ENCODE measurements around the gene CHID1.

DNA sequence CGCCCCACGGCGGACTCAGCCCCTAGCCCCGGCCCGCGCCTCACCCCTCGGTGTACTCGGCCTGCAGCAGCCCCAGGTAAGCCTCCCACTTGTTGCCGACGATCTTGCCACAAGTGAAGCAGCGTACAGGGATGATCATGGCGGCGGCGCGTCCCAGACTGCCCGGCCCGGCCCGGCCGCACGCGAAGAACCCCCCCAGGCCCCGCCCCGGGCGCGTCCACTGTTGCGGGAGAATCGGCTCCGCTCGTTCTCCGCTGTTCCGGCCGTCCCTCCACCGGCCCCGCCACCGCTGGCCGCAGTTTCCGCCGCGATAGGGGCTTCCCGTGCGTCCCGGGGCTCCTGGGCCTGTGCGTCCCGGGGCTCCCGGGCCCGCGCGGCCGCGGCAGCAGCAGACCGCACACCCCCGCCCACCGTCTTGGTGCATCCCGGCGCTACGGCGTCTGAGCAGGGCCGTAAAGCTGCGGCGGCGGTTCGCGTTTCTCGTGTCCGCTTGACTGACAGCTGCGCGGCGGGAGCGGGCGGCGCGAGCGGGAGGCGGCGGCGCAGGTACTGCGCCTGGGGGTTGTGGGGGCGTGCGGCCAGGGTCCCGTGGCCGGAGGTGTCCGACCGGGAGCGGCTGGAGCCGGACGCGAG is 68.1 kb downstream of the CHID1 start, which contains the start of the genes POLR2L and TSPAN4:
- no peak for TF ChIP-seq EZH2 (IDR thresholded peaks at IDR 0.05; ENCODE audit: borderline replicate concordance, insufficient read depth, low read length, poor library complexity, severe bottlenecking)
- TF ChIP-seq, protein P1, sequence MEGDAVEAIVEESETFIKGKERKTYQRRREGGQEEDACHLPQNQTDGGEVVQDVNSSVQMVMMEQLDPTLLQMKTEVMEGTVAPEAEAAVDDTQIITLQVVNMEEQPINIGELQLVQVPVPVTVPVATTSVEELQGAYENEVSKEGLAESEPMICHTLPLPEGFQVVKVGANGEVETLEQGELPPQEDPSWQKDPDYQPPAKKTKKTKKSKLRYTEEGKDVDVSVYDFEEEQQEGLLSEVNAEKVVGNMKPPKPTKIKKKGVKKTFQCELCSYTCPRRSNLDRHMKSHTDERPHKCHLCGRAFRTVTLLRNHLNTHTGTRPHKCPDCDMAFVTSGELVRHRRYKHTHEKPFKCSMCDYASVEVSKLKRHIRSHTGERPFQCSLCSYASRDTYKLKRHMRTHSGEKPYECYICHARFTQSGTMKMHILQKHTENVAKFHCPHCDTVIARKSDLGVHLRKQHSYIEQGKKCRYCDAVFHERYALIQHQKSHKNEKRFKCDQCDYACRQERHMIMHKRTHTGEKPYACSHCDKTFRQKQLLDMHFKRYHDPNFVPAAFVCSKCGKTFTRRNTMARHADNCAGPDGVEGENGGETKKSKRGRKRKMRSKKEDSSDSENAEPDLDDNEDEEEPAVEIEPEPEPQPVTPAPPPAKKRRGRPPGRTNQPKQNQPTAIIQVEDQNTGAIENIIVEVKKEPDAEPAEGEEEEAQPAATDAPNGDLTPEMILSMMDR (IDR thresholded peaks at IDR 0.05; ENCODE audit: poor library complexity, severe bottlenecking) = no peak
- peak; percentile 69 for TF ChIP-seq EP300 (conservative IDR thresholded peaks at IDR 0.05; ENCODE audit: poor library complexity, severe bottlenecking)
- peak; percentile 84 for TF ChIP-seq POLR2AphosphoS5 (IDR thresholded peaks at IDR 0.05)
- peak; percentile 93 for TF ChIP-seq MXI1 (conservative IDR thresholded peaks at IDR 0.05; ENCODE audit: poor library complexity, severe bottlenecking)
- no peak for TF ChIP-seq TAF1 (IDR thresholded peaks at IDR 0.05; ENCODE audit: low read depth)
- TF ChIP-seq RAD21 (conservative IDR thresholded peaks at IDR 0.05) = peak; percentile 25

Measured in neural cell (in vitro differentiated cells).